Measurements from ENCODE around the gene IFNLR1.

Gene IFNLR1

GRCh38 chr1:24136956-24137539 lies 50.0 kb downstream of the IFNLR1 start:
- no peak overlapping the region for H3K4me3 ChIP-seq (replicated peaks; ENCODE audit: low read depth, low read length)
- TF ChIP-seq CTCF (IDR thresholded peaks at IDR 0.05; ENCODE audit: insufficient read depth, low read length, poor library complexity, severe bottlenecking) = no peak
- H3K27me3 ChIP-seq (replicated peaks; ENCODE audit: control insufficient read depth, insufficient read depth, low read length) = no peaks in the 10 kb centered on the region
- no peaks in the 10 kb centered on the region for H3K36me3 ChIP-seq (ENCODE audit: control insufficient read depth, insufficient read depth, low read length)
- DNase-seq (ENCODE audit: extremely low read depth, insufficient read length) = no peak

GRCh38 chr1:24134376-24134775 lies 52.7 kb downstream of the IFNLR1 start:
- Histone ChIP-seq H3K36me3 (ENCODE audit: control insufficient read depth, insufficient read depth, low read length) (no peaks in the 10 kb centered on the region), H3K27me3 (replicated peaks; ENCODE audit: control insufficient read depth, insufficient read depth, low read length) (no peaks in the 10 kb centered on the region), H3K4me3 (replicated peaks; ENCODE audit: low read depth, low read length) (no peak overlapping the region)
- no peak for TF ChIP-seq CTCF (IDR thresholded peaks at IDR 0.05; ENCODE audit: insufficient read depth, low read length, poor library complexity, severe bottlenecking)
- no peak for DNase-seq (ENCODE audit: extremely low read depth, insufficient read length)

- DNase-seq (ENCODE audit: extremely low read depth, insufficient read length) = no peak
- H3K27me3 ChIP-seq (replicated peaks; ENCODE audit: control insufficient read depth, insufficient read depth, low read length) = no peaks in the 10 kb centered on the region
- no peak overlapping the region for H3K4me3 ChIP-seq (replicated peaks; ENCODE audit: low read depth, low read length)
- H3K36me3 ChIP-seq (ENCODE audit: control insufficient read depth, insufficient read depth, low read length) = no peaks in the 10 kb centered on the region
- no peak for TF ChIP-seq CTCF (IDR thresholded peaks at IDR 0.05; ENCODE audit: insufficient read depth, low read length, poor library complexity, severe bottlenecking)
These were observed 53.3 kb downstream of the IFNLR1 start for GRCh38 chr1:24133819-24134218.

GRCh38 chr1:24130385-24130784 lies 56.7 kb downstream of the IFNLR1 start:
- Histone ChIP-seq H3K4me3 (replicated peaks; ENCODE audit: low read depth, low read length) (no peak overlapping the region), H3K36me3 (ENCODE audit: control insufficient read depth, insufficient read depth, low read length) (no peaks in the 10 kb centered on the region), H3K27me3 (replicated peaks; ENCODE audit: control insufficient read depth, insufficient read depth, low read length) (no peaks in the 10 kb centered on the region)
- no peak for TF ChIP-seq CTCF (IDR thresholded peaks at IDR 0.05; ENCODE audit: insufficient read depth, low read length, poor library complexity, severe bottlenecking)
- no peak for DNase-seq (ENCODE audit: extremely low read depth, insufficient read length)

GRCh38 chr1:24127801-24128363 lies 59.2 kb downstream of the IFNLR1 start:
- no peak overlapping the region for H3K4me3 ChIP-seq (replicated peaks; ENCODE audit: low read depth, low read length)
- DNase-seq (ENCODE audit: extremely low read depth, insufficient read length) = no peak
- no peaks in the 10 kb centered on the region for H3K27me3 ChIP-seq (replicated peaks; ENCODE audit: control insufficient read depth, insufficient read depth, low read length)
- TF ChIP-seq CTCF (IDR thresholded peaks at IDR 0.05; ENCODE audit: insufficient read depth, low read length, poor library complexity, severe bottlenecking) = no peak
- no peaks in the 10 kb centered on the region for H3K36me3 ChIP-seq (ENCODE audit: control insufficient read depth, insufficient read depth, low read length)
